Measurements from ENCODE around the gene ZBTB16.

DNA sequence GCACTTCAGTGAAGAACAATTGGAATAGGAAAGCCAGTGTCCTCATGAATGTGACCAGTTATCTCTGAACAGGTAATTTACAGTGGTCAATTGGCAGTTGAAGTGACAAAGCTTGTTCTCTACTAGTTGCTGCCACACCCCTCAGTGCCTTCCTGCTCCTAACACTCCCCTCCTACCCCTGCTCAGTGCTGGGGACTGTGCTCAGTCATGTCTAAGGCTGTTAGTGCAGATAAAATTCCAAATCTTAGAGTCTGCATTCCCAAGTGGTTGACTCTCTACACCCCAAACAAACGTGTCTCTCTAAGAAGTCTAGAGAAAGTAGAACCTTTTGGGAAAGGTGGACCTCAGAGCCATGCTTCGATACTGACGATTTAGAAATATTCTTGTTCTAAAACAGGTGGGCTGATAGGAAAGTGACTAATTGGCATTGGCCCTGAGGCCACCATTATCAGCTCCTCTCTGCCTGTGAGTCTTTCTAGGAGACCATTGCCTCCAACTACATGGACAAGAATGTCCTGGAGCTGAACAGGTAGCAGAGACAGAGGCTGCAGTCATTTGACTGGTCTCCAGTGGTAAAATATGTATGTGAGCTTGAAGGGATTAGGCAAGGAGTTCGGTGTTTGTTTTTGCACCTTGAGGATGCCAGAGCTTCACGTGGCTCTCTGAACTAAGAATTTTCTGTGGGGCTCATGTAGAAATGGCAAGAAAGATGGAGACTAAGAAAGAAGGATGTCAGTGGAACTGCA lies 214.6 kb downstream of the ZBTB16 start:
- TF ChIP-seq, protein P1, sequence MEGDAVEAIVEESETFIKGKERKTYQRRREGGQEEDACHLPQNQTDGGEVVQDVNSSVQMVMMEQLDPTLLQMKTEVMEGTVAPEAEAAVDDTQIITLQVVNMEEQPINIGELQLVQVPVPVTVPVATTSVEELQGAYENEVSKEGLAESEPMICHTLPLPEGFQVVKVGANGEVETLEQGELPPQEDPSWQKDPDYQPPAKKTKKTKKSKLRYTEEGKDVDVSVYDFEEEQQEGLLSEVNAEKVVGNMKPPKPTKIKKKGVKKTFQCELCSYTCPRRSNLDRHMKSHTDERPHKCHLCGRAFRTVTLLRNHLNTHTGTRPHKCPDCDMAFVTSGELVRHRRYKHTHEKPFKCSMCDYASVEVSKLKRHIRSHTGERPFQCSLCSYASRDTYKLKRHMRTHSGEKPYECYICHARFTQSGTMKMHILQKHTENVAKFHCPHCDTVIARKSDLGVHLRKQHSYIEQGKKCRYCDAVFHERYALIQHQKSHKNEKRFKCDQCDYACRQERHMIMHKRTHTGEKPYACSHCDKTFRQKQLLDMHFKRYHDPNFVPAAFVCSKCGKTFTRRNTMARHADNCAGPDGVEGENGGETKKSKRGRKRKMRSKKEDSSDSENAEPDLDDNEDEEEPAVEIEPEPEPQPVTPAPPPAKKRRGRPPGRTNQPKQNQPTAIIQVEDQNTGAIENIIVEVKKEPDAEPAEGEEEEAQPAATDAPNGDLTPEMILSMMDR (IDR thresholded peaks at IDR 0.05): no peak
- TF ChIP-seq POLR2A (IDR thresholded peaks at IDR 0.05): no peak

All from testis (tissue), 2 donors.